GM12878 (cell line): Measurements from ENCODE around the gene PRSS58. TPM values are rescaled to one million over a fixed set of nuclear protein-coding genes. Genes with fewer than 3 reads are reported as not detected.

Experiments
- CEBPB ChIP-seq, 2 experiments: fragments of 150-350 bp in 1 of 2; IDR thresholded peaks; 2 replicates each; pipeline ENCODE4 v1.6.1; 2012 to 2014; ENCODE audit warnings: low read depth in 2 of 2, low read length in 2 of 2, borderline replicate concordance in 1 of 2, inconsistent platforms in 1 of 2
- IKZF1 ChIP-seq: fragments of 450-650 bp; conservative IDR thresholded peaks from 2 replicates; pipeline ENCODE4 v1.6.1; 2017; ENCODE audit warnings: antibody characterized with exemption, mild to moderate bottlenecking
- IRF5 ChIP-seq: fragments of 450-650 bp; IDR thresholded peaks from 2 replicates; pipeline ENCODE4 v1.6.1; 2017; ENCODE audit warnings: borderline replicate concordance
- polyA plus RNA-seq, 11 experiments: library from polyadenylated mRNA; depleted of rRNA in 4 of 11; unstranded in 6 of 11; stranded (reverse) in 5 of 11; fragments of >200 nt; fragmentation: Nextera tagmentation in 4 of 11; fragmentation: Illumina TruSeq in 1 of 11; extraction: Ambion mirVana in 4 of 11; extraction: Trizol in 1 of 11; gene quantifications; 1 replicate in 1 of 11; 2 replicates in 10 of 11; pipeline versions ENCODE4 v1.2.1 to v1.2.3, GENCODE V29; 2011 to 2016; ENCODE audit warnings: inconsistent platforms in 2 of 11, missing spikeins in 2 of 11, low read depth in 1 of 11
- total RNA-seq, 4 experiments: library from RNA; depleted of rRNA in 3 of 4; stranded (reverse); fragments of >200 nt in 3 of 4; fragmentation: Illumina TruSeq in 1 of 4; extraction: Trizol in 1 of 4; gene quantifications; 2 replicates each; pipeline versions ENCODE4 v1.2.1 to v1.2.3, GENCODE V29; 2013 to 2021
- TF ChIP-seq, protein P1 (sequence below): IDR thresholded peaks from 2 replicates; pipeline ENCODE4 v1.6.1; 2012; ENCODE audit warnings: improper control_type of control experiment, low read depth, low read length; ENCODE audit not compliant: insufficient replicate concordance
- TF ChIP-seq, protein P2 (sequence below): fragments of 450-650 bp; IDR thresholded peaks from 2 replicates; pipeline ENCODE4 v1.6.1; 2017; ENCODE audit warnings: mild to moderate bottlenecking, moderate library complexity

PRSS58 gene
- total and polyA plus RNA-seq, 10 of the 15 experiments (the other 5 are each of a cell fraction or from before 2014, with no cell fraction given) = not detected

GRCh38 chr7:142250705-142251104 lies 7.2 kb downstream of the PRSS58 start (continued):
- TF ChIP-seq, protein P1, sequence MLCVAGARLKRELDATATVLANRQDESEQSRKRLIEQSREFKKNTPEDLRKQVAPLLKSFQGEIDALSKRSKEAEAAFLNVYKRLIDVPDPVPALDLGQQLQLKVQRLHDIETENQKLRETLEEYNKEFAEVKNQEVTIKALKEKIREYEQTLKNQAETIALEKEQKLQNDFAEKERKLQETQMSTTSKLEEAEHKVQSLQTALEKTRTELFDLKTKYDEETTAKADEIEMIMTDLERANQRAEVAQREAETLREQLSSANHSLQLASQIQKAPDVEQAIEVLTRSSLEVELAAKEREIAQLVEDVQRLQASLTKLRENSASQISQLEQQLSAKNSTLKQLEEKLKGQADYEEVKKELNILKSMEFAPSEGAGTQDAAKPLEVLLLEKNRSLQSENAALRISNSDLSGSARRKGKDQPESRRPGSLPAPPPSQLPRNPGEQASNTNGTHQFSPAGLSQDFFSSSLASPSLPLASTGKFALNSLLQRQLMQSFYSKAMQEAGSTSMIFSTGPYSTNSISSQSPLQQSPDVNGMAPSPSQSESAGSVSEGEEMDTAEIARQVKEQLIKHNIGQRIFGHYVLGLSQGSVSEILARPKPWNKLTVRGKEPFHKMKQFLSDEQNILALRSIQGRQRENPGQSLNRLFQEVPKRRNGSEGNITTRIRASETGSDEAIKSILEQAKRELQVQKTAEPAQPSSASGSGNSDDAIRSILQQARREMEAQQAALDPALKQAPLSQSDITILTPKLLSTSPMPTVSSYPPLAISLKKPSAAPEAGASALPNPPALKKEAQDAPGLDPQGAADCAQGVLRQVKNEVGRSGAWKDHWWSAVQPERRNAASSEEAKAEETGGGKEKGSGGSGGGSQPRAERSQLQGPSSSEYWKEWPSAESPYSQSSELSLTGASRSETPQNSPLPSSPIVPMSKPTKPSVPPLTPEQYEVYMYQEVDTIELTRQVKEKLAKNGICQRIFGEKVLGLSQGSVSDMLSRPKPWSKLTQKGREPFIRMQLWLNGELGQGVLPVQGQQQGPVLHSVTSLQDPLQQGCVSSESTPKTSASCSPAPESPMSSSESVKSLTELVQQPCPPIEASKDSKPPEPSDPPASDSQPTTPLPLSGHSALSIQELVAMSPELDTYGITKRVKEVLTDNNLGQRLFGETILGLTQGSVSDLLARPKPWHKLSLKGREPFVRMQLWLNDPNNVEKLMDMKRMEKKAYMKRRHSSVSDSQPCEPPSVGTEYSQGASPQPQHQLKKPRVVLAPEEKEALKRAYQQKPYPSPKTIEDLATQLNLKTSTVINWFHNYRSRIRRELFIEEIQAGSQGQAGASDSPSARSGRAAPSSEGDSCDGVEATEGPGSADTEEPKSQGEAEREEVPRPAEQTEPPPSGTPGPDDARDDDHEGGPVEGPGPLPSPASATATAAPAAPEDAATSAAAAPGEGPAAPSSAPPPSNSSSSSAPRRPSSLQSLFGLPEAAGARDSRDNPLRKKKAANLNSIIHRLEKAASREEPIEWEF = no peak
- no peak for TF ChIP-seq CEBPB (IDR thresholded peaks at IDR 0.05; ENCODE audit: borderline replicate concordance in 1 of 2, low read depth in 2 of 2, low read length in 2 of 2)
- TF ChIP-seq IKZF1 = no peak
- TF ChIP-seq IRF5 = no peak
- TF ChIP-seq, protein P2, sequence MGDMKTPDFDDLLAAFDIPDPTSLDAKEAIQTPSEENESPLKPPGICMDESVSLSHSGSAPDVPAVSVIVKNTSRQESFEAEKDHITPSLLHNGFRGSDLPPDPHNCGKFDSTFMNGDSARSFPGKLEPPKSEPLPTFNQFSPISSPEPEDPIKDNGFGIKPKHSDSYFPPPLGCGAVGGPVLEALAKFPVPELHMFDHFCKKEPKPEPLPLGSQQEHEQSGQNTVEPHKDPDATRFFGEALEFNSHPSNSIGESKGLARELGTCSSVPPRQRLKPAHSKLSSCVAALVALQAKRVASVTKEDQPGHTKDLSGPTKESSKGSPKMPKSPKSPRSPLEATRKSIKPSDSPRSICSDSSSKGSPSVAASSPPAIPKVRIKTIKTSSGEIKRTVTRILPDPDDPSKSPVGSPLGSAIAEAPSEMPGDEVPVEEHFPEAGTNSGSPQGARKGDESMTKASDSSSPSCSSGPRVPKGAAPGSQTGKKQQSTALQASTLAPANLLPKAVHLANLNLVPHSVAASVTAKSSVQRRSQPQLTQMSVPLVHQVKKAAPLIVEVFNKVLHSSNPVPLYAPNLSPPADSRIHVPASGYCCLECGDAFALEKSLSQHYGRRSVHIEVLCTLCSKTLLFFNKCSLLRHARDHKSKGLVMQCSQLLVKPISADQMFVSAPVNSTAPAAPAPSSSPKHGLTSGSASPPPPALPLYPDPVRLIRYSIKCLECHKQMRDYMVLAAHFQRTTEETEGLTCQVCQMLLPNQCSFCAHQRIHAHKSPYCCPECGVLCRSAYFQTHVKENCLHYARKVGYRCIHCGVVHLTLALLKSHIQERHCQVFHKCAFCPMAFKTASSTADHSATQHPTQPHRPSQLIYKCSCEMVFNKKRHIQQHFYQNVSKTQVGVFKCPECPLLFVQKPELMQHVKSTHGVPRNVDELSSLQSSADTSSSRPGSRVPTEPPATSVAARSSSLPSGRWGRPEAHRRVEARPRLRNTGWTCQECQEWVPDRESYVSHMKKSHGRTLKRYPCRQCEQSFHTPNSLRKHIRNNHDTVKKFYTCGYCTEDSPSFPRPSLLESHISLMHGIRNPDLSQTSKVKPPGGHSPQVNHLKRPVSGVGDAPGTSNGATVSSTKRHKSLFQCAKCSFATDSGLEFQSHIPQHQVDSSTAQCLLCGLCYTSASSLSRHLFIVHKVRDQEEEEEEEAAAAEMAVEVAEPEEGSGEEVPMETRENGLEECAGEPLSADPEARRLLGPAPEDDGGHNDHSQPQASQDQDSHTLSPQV = no peak
